ENCODE data around the gene JAZF1. TPM values are rescaled to one million over a fixed set of nuclear protein-coding genes. Genes with fewer than 3 reads are reported as not detected.

Gene JAZF1
- total and polyA plus RNA-seq, 10 of the 15 experiments (the other 5 are each of a cell fraction or from before 2014, with no cell fraction given), result 0.04 to 0.82 (median 0.15) TPM; not detected in 3

DNA sequence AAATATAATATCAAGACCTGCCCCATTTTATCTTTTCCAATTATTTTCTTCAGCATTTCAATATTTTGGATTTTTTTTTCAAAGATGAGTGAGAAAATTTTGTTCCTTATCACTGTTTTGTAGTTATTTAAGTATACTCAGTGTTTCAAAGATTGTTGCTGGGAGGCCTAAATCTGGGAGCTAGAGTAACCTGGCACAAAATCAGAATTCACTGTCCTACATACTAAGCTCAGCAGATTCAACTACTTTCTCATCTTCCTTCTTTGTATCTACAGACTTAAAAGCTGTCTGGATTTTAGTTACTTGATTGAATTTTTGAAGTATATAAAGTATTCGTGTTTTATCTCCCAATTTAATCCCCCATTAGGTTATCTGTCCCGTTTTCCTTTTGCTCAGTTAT lies 354.7 kb downstream of the JAZF1 start:
- Histone ChIP-seq H3K9ac (ENCODE audit: control insufficient read depth, insufficient read depth, low read length) (no peak overlapping the region), H3K36me3 (ENCODE audit: control insufficient read depth in 2 of 2, insufficient read depth in 2 of 2, low read length in 1 of 2) (no peaks in the 10 kb centered on the region), H3K79me2 (ENCODE audit: control insufficient read depth, insufficient read depth, low read length) (no peaks in the 10 kb centered on the region), H3K27ac (ENCODE audit: control insufficient read depth, insufficient read depth) (no peak overlapping the region), H2AFZ (ENCODE audit: control insufficient read depth, low read depth, low read length) (no peak overlapping the region), H3K27me3 (replicated peaks in 1 of 2; ENCODE audit: control insufficient read depth in 2 of 2, insufficient read depth in 2 of 2, low read length in 1 of 2) (no peaks in the 10 kb centered on the region), H3K4me3 (no peak overlapping the region), H3K9me3 (replicated peaks; ENCODE audit: control insufficient read depth, insufficient read depth, low read length) (no peaks in the 10 kb centered on the region), H4K20me1 (ENCODE audit: control insufficient read depth, insufficient read depth) (no peaks in the 10 kb centered on the region), H3K4me1 (ENCODE audit: control insufficient read depth, insufficient read depth, low read length) (no peaks in the 10 kb centered on the region), H3K4me2 (ENCODE audit: control insufficient read depth, insufficient read depth) (no peak overlapping the region)
- ATAC-seq, result no peak
- POLR2A ChIA-PET, result no interaction called here
- no peak for FAIRE-seq
- intact Hi-C loops (cut with micrococcal nuclease; ENCODE audit: unreplicated experiment) (no loop called here), in situ Hi-C loops (cut with MboI) (no loop called here)
- BruUV-seq (replicated peaks), result no TSS peak
- WGBS (ENCODE audit: insufficient coverage, insufficient replicate concordance, low lambda C conversion rate, missing lambda C conversion rate), result 96% methylated on average over 2 of the region's 2 CpGs
- no peak for DNase-seq (ENCODE audit: low read depth, low spot score)
- no peak for TF ChIP-seq ZBTB40 (IDR thresholded peaks at IDR 0.05; ENCODE audit: borderline replicate concordance)
- TF ChIP-seq ZNF217 (IDR thresholded peaks at IDR 0.05), result no peak
- no peak for TF ChIP-seq MYB (IDR thresholded peaks at IDR 0.05; ENCODE audit: borderline replicate concordance, low read depth, low read length)
- TF ChIP-seq, protein P1, sequence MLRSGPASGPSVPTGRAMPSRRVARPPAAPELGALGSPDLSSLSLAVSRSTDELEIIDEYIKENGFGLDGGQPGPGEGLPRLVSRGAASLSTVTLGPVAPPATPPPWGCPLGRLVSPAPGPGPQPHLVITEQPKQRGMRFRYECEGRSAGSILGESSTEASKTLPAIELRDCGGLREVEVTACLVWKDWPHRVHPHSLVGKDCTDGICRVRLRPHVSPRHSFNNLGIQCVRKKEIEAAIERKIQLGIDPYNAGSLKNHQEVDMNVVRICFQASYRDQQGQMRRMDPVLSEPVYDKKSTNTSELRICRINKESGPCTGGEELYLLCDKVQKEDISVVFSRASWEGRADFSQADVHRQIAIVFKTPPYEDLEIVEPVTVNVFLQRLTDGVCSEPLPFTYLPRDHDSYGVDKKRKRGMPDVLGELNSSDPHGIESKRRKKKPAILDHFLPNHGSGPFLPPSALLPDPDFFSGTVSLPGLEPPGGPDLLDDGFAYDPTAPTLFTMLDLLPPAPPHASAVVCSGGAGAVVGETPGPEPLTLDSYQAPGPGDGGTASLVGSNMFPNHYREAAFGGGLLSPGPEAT (IDR thresholded peaks at IDR 0.05; ENCODE audit: low read depth), result no peak
- no peak for TF ChIP-seq BRCA1 (IDR thresholded peaks at IDR 0.05; ENCODE audit: low read depth, low read length)
- no peak for TF ChIP-seq SRF (IDR thresholded peaks at IDR 0.05; ENCODE audit: low read depth in 2 of 2, low read length in 2 of 2)
- TF ChIP-seq IKZF1 (conservative IDR thresholded peaks at IDR 0.05), result no peak
- TF ChIP-seq LARP7 (IDR thresholded peaks at IDR 0.05), result no peak
- TF ChIP-seq RB1 (IDR thresholded peaks at IDR 0.05; ENCODE audit: borderline replicate concordance), result no peak
- TF ChIP-seq KAT2A (conservative IDR thresholded peaks at IDR 0.05; ENCODE audit: control insufficient read depth, low read depth, low read length), result no peak
- no peak for TF ChIP-seq MTA2 (IDR thresholded peaks at IDR 0.05; ENCODE audit: low read depth)
- TF ChIP-seq ASH2L (IDR thresholded peaks at IDR 0.05; ENCODE audit: borderline replicate concordance, low read depth), result no peak
- TF ChIP-seq E2F4 (IDR thresholded peaks at IDR 0.05; ENCODE audit: low read depth, low read length), result no peak
- no peak for TF ChIP-seq SIX5 (IDR thresholded peaks at IDR 0.05; ENCODE audit: low read depth, low read length, severe bottlenecking)
- TF ChIP-seq E4F1 (IDR thresholded peaks at IDR 0.05; ENCODE audit: borderline replicate concordance, partially characterized antibody), result no peak
- no peak for TF ChIP-seq NFIC (IDR thresholded peaks at IDR 0.05; ENCODE audit: low read depth, low read length)
- CTCF ChIA-PET, result interaction anchor here (1.0 kb wide), 1 partner anchor 95 kb away, joined by 3 read pairs; no protein-coding TSS in a partner anchor
- RAD21 ChIA-PET (ENCODE audit: unreplicated experiment), result no interaction called here
- SMC1A ChIA-PET (ENCODE audit: uncharacterized antibody, unreplicated experiment), result interaction anchor here (0.6 to 1.7 kb wide), 3 partner anchors 9 to 48 kb away, joined by 3 to 4 read pairs (median 4); no protein-coding TSS in a partner anchor
